Sigmoid colon (tissue), 4 donors: Measurements from ENCODE around the gene PSMG3.

Source experiments
- CTCF ChIP-seq, 4 experiments: fragments of 450-650 bp in 3 of 4; fragments of 200-600 bp in 1 of 4; IDR thresholded peaks; one replicate each; pipeline ENCODE4 v1.5.1; 2016 to 2019; ENCODE audit warnings: antibody characterized with exemption in 4 of 4, mild to moderate bottlenecking in 3 of 4, moderate library complexity in 2 of 4
- EP300 ChIP-seq, 4 donors: sonication (generic); formaldehyde crosslinking; IDR thresholded peaks; one replicate each; pipeline ENCODE4 v1.6.1; 2017; ENCODE audit warnings: antibody characterized with exemption in 4 of 4
- POLR2A ChIP-seq, 2 donors: fragments of 450-650 bp; IDR thresholded peaks; one replicate each; pipeline ENCODE4 v1.6.1; 2016; ENCODE audit warnings: antibody characterized with exemption in 2 of 2, mild to moderate bottlenecking in 2 of 2, moderate library complexity in 2 of 2
- POLR2AphosphoS5 ChIP-seq, 4 donors: sonication (generic); formaldehyde crosslinking; IDR thresholded peaks; one replicate each; pipeline ENCODE4 v1.6.1; 2017; ENCODE audit warnings: antibody characterized with exemption in 4 of 4

GRCh38 chr7:1586827-1587705, 17.2 kb upstream of the PSMG3 start:
- no peak for TF ChIP-seq EP300 (IDR thresholded peaks at IDR 0.05)
- TF ChIP-seq CTCF (IDR thresholded peaks at IDR 0.05), result no peak
- TF ChIP-seq POLR2A (IDR thresholded peaks at IDR 0.05), result no peak
- no peak for TF ChIP-seq POLR2AphosphoS5 (IDR thresholded peaks at IDR 0.05)
